ENCODE results near the gene TSTD1. TPM values are rescaled to one million over a fixed set of nuclear protein-coding genes. Genes with fewer than 3 reads are reported as not detected.

The TSTD1 gene
- 10 to 100 TPM; 24.8 to 43.8 (median 32.1) TPM for total RNA-seq
- polyA plus RNA-seq = 100 to 1,000 TPM in 1 of 2 donors, 10 to 100 TPM in 1; 69.0 to 131 TPM

- no peaks in the 10 kb centered on the region for H3K9me3 ChIP-seq
- ATAC-seq (peak; percentile 90 to 96 (median 96)), FAIRE-seq (no peak), DNase-seq (peak; percentile 76 to 89 (median 82))
- peak within 1 kb of the TSS; percentile 53 to 66 (median 54) for H3K27ac ChIP-seq
- H3K27me3 ChIP-seq = no peaks in the 10 kb centered on the region
- peaks cover 0 to 3% (median 3%) of the 10 kb centered on the region in 3 donors for H3K4me1 ChIP-seq
- intact Hi-C loops (cut with DNase I) = no loop called here
- WGBS, 2 donors = 4 to 9% methylated on average over 52 to 54 of the region's 54 CpGs
- H3K36me3 ChIP-seq = peaks cover 0 to 35% (median 18%) of the 10 kb centered on the region in 3 donors
- no peak for TF ChIP-seq CTCF (IDR thresholded peaks at IDR 0.05)
- peak within 1 kb of the TSS; percentile 62 to 84 (median 71) for H3K4me3 ChIP-seq
These were observed at the start of gene TSTD1 for GRCh38 chr1:161038523-161039153. Gene TSTD1 (minus strand): TSS chr1:161038964. CDS start chr1:161038889, 75 bp downstream.

GRCh38 chr1:161086457-161086856, 47.7 kb upstream of the TSTD1 start:
- H3K4me1 ChIP-seq = peaks cover 0 to 32% (median 31%) of the 10 kb centered on the region in 3 donors
- no peak overlapping the region for H3K4me3 ChIP-seq
- H3K27ac ChIP-seq = no peak overlapping the region
- ATAC-seq = no peak
- 69 to 76% methylated on average over 4 of the region's 4 CpGs for WGBS, 2 donors
- intact Hi-C loops (cut with DNase I) = no loop called here
- no peaks in the 10 kb centered on the region for H3K27me3 ChIP-seq
- peak in 1 of 6 donors; percentile 44 for DNase-seq
- no peaks in the 10 kb centered on the region for H3K9me3 ChIP-seq
- no peak for TF ChIP-seq CTCF (IDR thresholded peaks at IDR 0.05)
- H3K36me3 ChIP-seq = no peaks in the 10 kb centered on the region
- no peak for FAIRE-seq

GRCh38 chr1:161085165-161085564, 46.4 kb upstream of the TSTD1 start:
- H3K4me1 ChIP-seq = peaks cover 0 to 31% (median 30%) of the 10 kb centered on the region in 3 donors
- no peaks in the 10 kb centered on the region for H3K9me3 ChIP-seq
- ATAC-seq (no peak), DNase-seq (peak in 1 of 6 donors; percentile 47), FAIRE-seq (no peak)
- WGBS, 2 donors = 65 to 69% methylated on average over 2 of the region's 2 CpGs
- no peak overlapping the region for H3K4me3 ChIP-seq
- intact Hi-C loops (cut with DNase I) = no loop called here
- no peak for TF ChIP-seq CTCF (IDR thresholded peaks at IDR 0.05)
- no peaks in the 10 kb centered on the region for H3K27me3 ChIP-seq
- no peaks in the 10 kb centered on the region for H3K36me3 ChIP-seq
- H3K27ac ChIP-seq = peak overlapping the region in 1 of 4 donors; percentile 79

- no peak for ATAC-seq
- Histone ChIP-seq H3K27ac (peak overlapping the region in 1 of 4 donors; percentile 79), H3K27me3 (no peaks in the 10 kb centered on the region), H3K36me3 (no peaks in the 10 kb centered on the region), H3K9me3 (no peaks in the 10 kb centered on the region), H3K4me1 (peaks cover 0 to 25% (median 25%) of the 10 kb centered on the region in 3 donors), H3K4me3 (no peak overlapping the region)
- DNase-seq = peak in 1 of 6 donors; percentile 46
- intact Hi-C loops (cut with DNase I) = no loop called here
- WGBS, 2 donors = 91 to 96% methylated on average over 1 of the region's 1 CpG
- FAIRE-seq = no peak
- no peak for TF ChIP-seq CTCF (IDR thresholded peaks at IDR 0.05)
These were observed 45.8 kb upstream of the TSTD1 start for GRCh38 chr1:161084597-161084988.
